PC-3 (cell line): ENCODE data around the gene KIAA1328. TPM values are rescaled to one million over a fixed set of nuclear protein-coding genes. Genes with fewer than 3 reads are reported as not detected.

ENCODE experiments used
- ATAC-seq: fragments of 200-7000 bp; cut with Tn5 transposase; 2 replicates; pipeline ENCODE4 v1.9.1; 2020; ENCODE audit warnings: mild to moderate bottlenecking, moderate library complexity
- BruUV-seq: library from RNA; stranded (reverse); fragments of 400-500 nt; replicated peaks from 2 replicates; lab custom pipeline; 2021; lab: Mats Ljungman, UMichigan
- CTCF ChIA-PET: fragments of 300-600 bp; sonication (Branson Sonifier 250); formaldehyde crosslinking; loops from one replicate; lab custom pipeline; 2022; ENCODE audit warnings: antibody characterized with exemption; lab: Charles Lee
- POLR2A ChIA-PET: fragments of 300-600 bp; sonication (Branson Sonifier 250); formaldehyde crosslinking; loops from one replicate; lab custom pipeline; 2022; ENCODE audit warnings: antibody characterized with exemption; ENCODE audit not compliant: unreplicated experiment; lab: Charles Lee
- DNase-seq: peaks from one replicate; pipeline ENCODE4 v3.0.0-alpha.2; 2015
- H2AFZ ChIP-seq: fragments of 300-600 bp; sonication (generic); 2 replicates; pipeline ENCODE4 v1.6.0; 2016; ENCODE audit warnings: antibody characterized with exemption, low read length
- H3F3A ChIP-seq: fragments of 300-600 bp; sonication (generic); one replicate; pipeline ENCODE4 v1.6.0; 2017; ENCODE audit warnings: antibody characterized with exemption, low read length, control low read depth, mild to moderate bottlenecking; ENCODE audit not compliant: unreplicated experiment
- H3K27ac ChIP-seq: fragments of 300-600 bp; sonication (generic); 2 replicates; pipeline ENCODE4 v1.5.1; 2016; ENCODE audit warnings: mild to moderate bottlenecking, low read length
- H3K27me3 ChIP-seq: fragments of 300-600 bp; sonication (generic); 2 replicates; pipeline ENCODE4 v1.6.1; 2016; ENCODE audit warnings: low read length, mixed read lengths
- H3K36me3 ChIP-seq: fragments of 300-600 bp; sonication (generic); 2 replicates; pipeline ENCODE4 v1.6.1; 2016; ENCODE audit warnings: low read depth, mixed run types, low read length, mixed read lengths
- H3K4me1 ChIP-seq: fragments of 300-600 bp; sonication (generic); 2 replicates; pipeline ENCODE4 v1.5.1; 2016; ENCODE audit warnings: low read length; ENCODE audit not compliant: insufficient read depth
- H3K4me2 ChIP-seq: fragments of 300-600 bp; sonication (generic); 2 replicates; pipeline ENCODE4 v1.6.0; 2016; ENCODE audit warnings: low read length
- H3K4me3 ChIP-seq: fragments of 300-600 bp; sonication (generic); 2 replicates; pipeline ENCODE4 v1.5.1; 2016; ENCODE audit warnings: mild to moderate bottlenecking, low read length, mixed read lengths
- H3K79me2 ChIP-seq: fragments of 300-600 bp; sonication (generic); 2 replicates; pipeline ENCODE4 v1.6.1; 2017; ENCODE audit warnings: low read length, mixed read lengths
- H3K9ac ChIP-seq: fragments of 300-600 bp; sonication (generic); 2 replicates; pipeline ENCODE4 v1.6.0; 2016; ENCODE audit warnings: mild to moderate bottlenecking, low read length
- H3K9me2 ChIP-seq: fragments of 300-600 bp; sonication (generic); replicated peaks from 2 replicates; pipeline ENCODE4 v1.6.1; 2016; ENCODE audit warnings: mixed run types, low read length, mixed read lengths
- H3K9me3 ChIP-seq: fragments of 300-600 bp; sonication (generic); 2 replicates; pipeline ENCODE4 v1.6.1; 2016; ENCODE audit warnings: low read length, mixed read lengths
- H4K20me1 ChIP-seq: fragments of 300-600 bp; sonication (generic); 2 replicates; pipeline ENCODE4 v1.6.1; 2016; ENCODE audit warnings: low read length, mixed read lengths
- EZH2 ChIP-seq: fragments of 300-600 bp; sonication (generic); IDR thresholded peaks from one replicate; pipeline ENCODE4 v1.6.1; 2017; ENCODE audit warnings: antibody characterized with exemption, mild to moderate bottlenecking, low read length; ENCODE audit not compliant: unreplicated experiment
- EZH2phosphoT487 ChIP-seq: fragments of 300-600 bp; sonication (generic); IDR thresholded peaks from 2 replicates; pipeline ENCODE4 v1.6.1; 2018; ENCODE audit warnings: mild to moderate bottlenecking, antibody characterized with exemption, low read length, borderline replicate concordance
- intact Hi-C: fragments of 100-400 bp; cut with micrococcal nuclease; formaldehyde crosslinking; loops from 2 replicates; pipeline ENCODE4 v1.9.0; 2023
- total RNA-seq: library from RNA; depleted of rRNA; stranded (reverse); fragments of >200 nt; gene quantifications from 2 replicates; pipeline ENCODE4 v1.2.3, GENCODE V29; 2014
- TF ChIP-seq, protein P1 (sequence below): fragments of 300-600 bp; sonication (generic); conservative IDR thresholded peaks from 2 replicates; pipeline ENCODE4 v1.5.1; 2017; ENCODE audit warnings: antibody characterized with exemption, low read depth, mild to moderate bottlenecking, low read length

Gene KIAA1328
- total RNA-seq, 1 experiment from 2014 or later = 4.4 TPM

DNA sequence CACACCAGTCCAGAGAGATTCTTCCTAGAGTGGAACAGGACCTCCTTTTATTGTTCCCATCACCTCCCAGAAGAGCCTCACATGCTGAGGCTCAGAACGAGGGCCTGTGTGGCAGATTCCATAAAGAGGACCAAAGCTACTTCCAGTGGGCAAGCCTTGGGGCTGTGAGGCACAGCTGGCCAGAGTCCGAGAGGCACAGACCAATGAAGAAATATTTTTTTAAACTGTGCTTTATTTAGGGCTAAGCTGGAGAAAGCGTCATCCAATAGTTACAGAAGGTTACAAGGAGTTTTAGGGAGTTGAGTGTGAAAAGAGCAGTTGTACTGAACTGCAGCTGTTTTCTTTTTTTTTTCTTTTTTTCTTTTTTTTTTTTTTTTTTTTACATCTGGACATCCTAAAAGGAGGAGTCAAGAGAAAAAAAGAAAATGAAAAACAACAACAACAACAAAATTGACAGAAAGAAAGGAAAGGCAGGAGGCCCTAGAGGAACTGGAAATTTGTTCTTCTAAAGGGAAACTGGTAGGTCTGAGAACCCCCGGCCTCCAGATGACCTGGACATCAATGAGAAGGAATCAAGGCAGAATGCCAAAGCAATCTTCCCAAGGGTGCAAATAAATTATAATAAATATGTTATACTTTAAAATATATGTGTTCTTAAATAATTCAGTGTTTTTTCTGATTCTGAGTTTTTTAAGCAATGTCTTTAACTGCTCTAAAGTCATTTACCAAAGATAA is 414.1 kb downstream of the KIAA1328 start:
- POLR2A ChIA-PET = no interaction called here
- TF ChIP-seq, protein P1, sequence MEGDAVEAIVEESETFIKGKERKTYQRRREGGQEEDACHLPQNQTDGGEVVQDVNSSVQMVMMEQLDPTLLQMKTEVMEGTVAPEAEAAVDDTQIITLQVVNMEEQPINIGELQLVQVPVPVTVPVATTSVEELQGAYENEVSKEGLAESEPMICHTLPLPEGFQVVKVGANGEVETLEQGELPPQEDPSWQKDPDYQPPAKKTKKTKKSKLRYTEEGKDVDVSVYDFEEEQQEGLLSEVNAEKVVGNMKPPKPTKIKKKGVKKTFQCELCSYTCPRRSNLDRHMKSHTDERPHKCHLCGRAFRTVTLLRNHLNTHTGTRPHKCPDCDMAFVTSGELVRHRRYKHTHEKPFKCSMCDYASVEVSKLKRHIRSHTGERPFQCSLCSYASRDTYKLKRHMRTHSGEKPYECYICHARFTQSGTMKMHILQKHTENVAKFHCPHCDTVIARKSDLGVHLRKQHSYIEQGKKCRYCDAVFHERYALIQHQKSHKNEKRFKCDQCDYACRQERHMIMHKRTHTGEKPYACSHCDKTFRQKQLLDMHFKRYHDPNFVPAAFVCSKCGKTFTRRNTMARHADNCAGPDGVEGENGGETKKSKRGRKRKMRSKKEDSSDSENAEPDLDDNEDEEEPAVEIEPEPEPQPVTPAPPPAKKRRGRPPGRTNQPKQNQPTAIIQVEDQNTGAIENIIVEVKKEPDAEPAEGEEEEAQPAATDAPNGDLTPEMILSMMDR = no peak
- TF ChIP-seq EZH2 (no peak), EZH2phosphoT487 (no peak)
- ATAC-seq = no peak

DNA sequence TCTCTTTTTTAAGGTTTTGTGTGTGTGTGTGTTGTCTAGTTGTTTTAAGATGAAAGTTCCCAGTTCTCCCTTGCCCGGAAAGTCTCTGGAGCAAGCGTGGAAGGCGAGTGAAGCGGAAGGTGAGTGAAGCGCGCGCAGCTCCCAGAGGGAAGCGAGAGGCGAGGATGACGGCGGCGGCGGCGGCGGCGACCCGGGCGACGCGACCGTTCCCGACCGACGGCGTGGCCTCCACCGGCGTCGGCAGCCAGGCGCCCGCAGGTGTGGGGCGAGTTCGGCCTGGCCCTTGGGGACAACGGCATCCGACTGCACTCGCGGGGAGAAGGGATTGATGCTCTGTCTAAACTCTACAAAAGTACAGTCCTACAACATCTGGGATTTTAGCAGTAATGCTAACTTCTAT is 414.8 kb downstream of the KIAA1328 start:
- Histone ChIP-seq H3K9ac (no peak overlapping the region), H3K4me3 (no peak overlapping the region), H3K36me3 (no peaks in the 10 kb centered on the region), H3K9me3 (no peaks in the 10 kb centered on the region), H3K4me1 (no peaks in the 10 kb centered on the region), H3K79me2 (no peaks in the 10 kb centered on the region), H2AFZ (no peak overlapping the region), H3F3A (no peaks in the 10 kb centered on the region), H3K27me3 (no peaks in the 10 kb centered on the region), H4K20me1 (no peaks in the 10 kb centered on the region), H3K4me2 (no peak overlapping the region), H3K9me2 (no peaks in the 10 kb centered on the region), H3K27ac (no peak overlapping the region)
- ChIA-PET POLR2A (no interaction called here), CTCF (no interaction called here)
- intact Hi-C loops = no loop called here
- TF ChIP-seq EZH2 = no peak
- TF ChIP-seq, protein P1 = no peak
- no peak for TF ChIP-seq EZH2phosphoT487
- BruUV-seq = no TSS peak
- DNase-seq (no peak), ATAC-seq (no peak)

More for the DNA sequence above, 414.1 kb downstream of the KIAA1328 start:
- Histone ChIP-seq H2AFZ (no peak overlapping the region), H3K9ac (no peak overlapping the region), H3K27me3 (no peaks in the 10 kb centered on the region), H3K79me2 (no peaks in the 10 kb centered on the region), H3K4me1 (no peaks in the 10 kb centered on the region), H3K9me3 (no peaks in the 10 kb centered on the region), H4K20me1 (no peaks in the 10 kb centered on the region), H3K4me3 (no peak overlapping the region), H3K9me2 (no peaks in the 10 kb centered on the region), H3K36me3 (no peaks in the 10 kb centered on the region), H3K4me2 (no peak overlapping the region), H3F3A (no peaks in the 10 kb centered on the region), H3K27ac (no peak overlapping the region)
- intact Hi-C loops = no loop called here
- CTCF ChIA-PET = no interaction called here
- BruUV-seq = no TSS peak
- no peak for DNase-seq

DNA sequence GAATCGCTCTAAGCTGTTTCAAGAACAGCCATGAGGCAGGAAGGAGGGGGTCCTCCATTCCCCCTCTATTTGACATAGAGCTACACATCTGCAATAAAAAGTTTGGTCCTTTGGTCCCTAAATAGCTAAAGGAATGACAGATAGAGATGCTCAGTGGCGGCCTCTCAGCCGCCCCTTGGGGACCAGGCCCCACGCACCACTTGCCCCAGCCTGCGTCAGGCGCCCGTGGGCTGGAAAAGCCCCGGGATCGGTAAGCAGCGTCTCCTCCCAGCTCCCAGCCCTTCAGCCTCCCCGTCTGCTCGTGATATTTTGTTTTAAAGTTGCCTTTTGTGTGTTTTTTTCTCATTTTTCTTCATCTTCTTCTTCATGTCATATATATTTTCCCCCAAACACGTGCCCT is 415.7 kb downstream of the KIAA1328 start:
- no peak overlapping the region for H3K9ac ChIP-seq
- no peak for ATAC-seq
- no peaks in the 10 kb centered on the region for H3F3A ChIP-seq
- H3K9me2 ChIP-seq = no peaks in the 10 kb centered on the region
- H3K27me3 ChIP-seq = no peaks in the 10 kb centered on the region
- no peaks in the 10 kb centered on the region for H3K36me3 ChIP-seq
- ChIA-PET POLR2A (no interaction called here), CTCF (no interaction called here)
- no peak overlapping the region for H3K27ac ChIP-seq
- H3K9me3 ChIP-seq = no peaks in the 10 kb centered on the region
- no peak for DNase-seq
- TF ChIP-seq EZH2phosphoT487 (no peak), EZH2 (no peak)
- TF ChIP-seq, protein P1 = no peak
- H3K4me1 ChIP-seq = no peaks in the 10 kb centered on the region
- intact Hi-C loops = no loop called here
- no peaks in the 10 kb centered on the region for H3K79me2 ChIP-seq
- BruUV-seq = no TSS peak
- H4K20me1 ChIP-seq = no peaks in the 10 kb centered on the region
- H2AFZ ChIP-seq = no peak overlapping the region
- no peak overlapping the region for H3K4me3 ChIP-seq
- no peak overlapping the region for H3K4me2 ChIP-seq
